Body of pancreas (tissue), 4 donors: ENCODE results near the gene RCE1. TPM values are rescaled to one million over a fixed set of nuclear protein-coding genes. Genes with fewer than 3 reads are reported as not detected.

Source experiments
- ATAC-seq: fragments of 150-250 bp; one replicate; pipeline ENCODE4 v1.9.1; 2016
- DNase-seq, 4 donors: peaks; one replicate each; pipeline ENCODE4 v3.0.0-alpha.2; 2019
- H3K27ac ChIP-seq, 4 donors: fragments of 200-600 bp; sonication (generic); 1 replicate in 3 of 4; 2 replicates in 1 of 4; pipeline versions ENCODE4 v1.5.1 to v1.6.1; 2016 to 2019; ENCODE audit warnings: mild to moderate bottlenecking in 1 of 4, mixed read lengths in 1 of 4, moderate library complexity in 1 of 4
- H3K27me3 ChIP-seq, 2 donors: fragments of 200-600 bp; sonication (generic); one replicate each; pipeline ENCODE4 v1.6.0; 2016; ENCODE audit warnings: mild to moderate bottlenecking in 1 of 2
- H3K36me3 ChIP-seq, 2 donors: fragments of 200-600 bp; sonication (generic); replicated peaks in 1 of 2; 2 replicates each; pipeline ENCODE4 v1.5.1; 2016; ENCODE audit warnings: low read depth in 2 of 2; ENCODE audit not compliant: insufficient read depth in 1 of 2
- H3K4me1 ChIP-seq: fragments of 200-600 bp; sonication (generic); one replicate; pipeline ENCODE4 v1.6.0; 2016
- H3K4me3 ChIP-seq, 2 donors: fragments of 200-600 bp; sonication (generic); 1 replicate in 1 of 2; 2 replicates in 1 of 2; pipeline ENCODE4 v1.5.1; 2016 to 2019
- H3K9me3 ChIP-seq, 3 donors: fragments of 200-600 bp; sonication (generic); 1 replicate in 2 of 3; 2 replicates in 1 of 3; pipeline ENCODE4 v1.5.1; 2016
- CTCF ChIP-seq, 7 experiments: fragments of 450-650 bp in 4 of 7; fragments of 200-600 bp in 3 of 7; sonication (generic) in 3 of 7; IDR thresholded peaks; one replicate each; pipeline ENCODE4 v1.5.1; 2016 to 2019; ENCODE audit warnings: antibody characterized with exemption in 7 of 7
- POLR2A ChIP-seq, 3 donors: fragments of 450-650 bp; IDR thresholded peaks; one replicate each; pipeline ENCODE4 v1.6.1; 2016; ENCODE audit warnings: antibody characterized with exemption in 3 of 3, mild to moderate bottlenecking in 2 of 3
- WGBS, 2 donors: methylation state at CpG; one replicate each; pipeline ENCODE4 v1.1.5; 2017; 5-methylcytosine and 5-hydroxymethylcytosine counted together
- intact Hi-C: fragments of 100-400 bp; cut with DNase I; formaldehyde crosslinking; loops from one replicate; pipeline ENCODE4 v1.15.1; 2023
- total RNA-seq, 2 donors: library from RNA; depleted of rRNA; stranded (reverse); fragments of >200 nt; gene quantifications; one replicate each; pipeline ENCODE4 v1.1.0, GENCODE V29; 2016

RCE1 gene
- total RNA-seq, 2 donors from 2014 or later = 14.3 to 18.8 TPM

- Histone ChIP-seq H3K9me3 (no peaks in the 10 kb centered on the region), H3K4me1 (peaks cover 9% of the 10 kb centered on the region), H3K36me3 (no peaks in the 10 kb centered on the region), H3K27ac (no peak overlapping the region), H3K27me3 (no peaks in the 10 kb centered on the region), H3K4me3 (no peak overlapping the region)
- no peak for DNase-seq
- ATAC-seq = no peak
- intact Hi-C loops = no loop called here
- 80 to 84% methylated on average over 18 to 26 of the region's 26 CpGs for WGBS, 2 donors
- TF ChIP-seq CTCF (IDR thresholded peaks at IDR 0.05) (no peak), POLR2A (IDR thresholded peaks at IDR 0.05) (no peak)
These were observed 9.4 kb downstream of the RCE1 start for GRCh38 chr11:66852466-66853241.

GRCh38 chr11:66853242-66854229 lies 10.3 kb downstream of the RCE1 start:
- no peaks in the 10 kb centered on the region for H3K36me3 ChIP-seq
- H3K4me3 ChIP-seq = no peak overlapping the region
- peaks cover 9% of the 10 kb centered on the region for H3K4me1 ChIP-seq
- intact Hi-C loops = no loop called here
- H3K9me3 ChIP-seq = no peaks in the 10 kb centered on the region
- DNase-seq (no peak), ATAC-seq (no peak)
- H3K27me3 ChIP-seq = no peaks in the 10 kb centered on the region
- H3K27ac ChIP-seq = no peak overlapping the region
- TF ChIP-seq POLR2A (IDR thresholded peaks at IDR 0.05) = no peak
- no peak for TF ChIP-seq CTCF (IDR thresholded peaks at IDR 0.05)
- WGBS, 2 donors = 89 to 90% methylated on average over 23 to 25 of the region's 26 CpGs

- Histone ChIP-seq H3K36me3 (no peaks in the 10 kb centered on the region), H3K27ac (no peak overlapping the region), H3K9me3 (no peaks in the 10 kb centered on the region), H3K4me3 (no peak overlapping the region), H3K4me1 (peaks cover 9% of the 10 kb centered on the region), H3K27me3 (no peaks in the 10 kb centered on the region)
- ATAC-seq (no peak), DNase-seq (no peak)
- intact Hi-C loops = no loop called here
- TF ChIP-seq POLR2A (IDR thresholded peaks at IDR 0.05) = no peak
- TF ChIP-seq CTCF (IDR thresholded peaks at IDR 0.05) = no peak
- 82 to 90% methylated on average over 11 to 12 of the region's 12 CpGs for WGBS, 2 donors
These were observed 11.0 kb downstream of the RCE1 start for GRCh38 chr11:66854231-66854661.

- H3K4me3 ChIP-seq = no peak overlapping the region
- H3K27ac ChIP-seq = no peak overlapping the region
- ATAC-seq (no peak), DNase-seq (no peak)
- H3K36me3 ChIP-seq = no peaks in the 10 kb centered on the region
- H3K4me1 ChIP-seq = peaks cover 9% of the 10 kb centered on the region
- TF ChIP-seq CTCF (IDR thresholded peaks at IDR 0.05) (no peak), POLR2A (IDR thresholded peaks at IDR 0.05) (no peak)
- intact Hi-C loops = no loop called here
- H3K9me3 ChIP-seq = no peaks in the 10 kb centered on the region
- H3K27me3 ChIP-seq = no peaks in the 10 kb centered on the region
- 94 to 100% methylated on average over 5 to 15 of the region's 15 CpGs for WGBS, 2 donors
These were observed 11.5 kb downstream of the RCE1 start for GRCh38 chr11:66854729-66855211.
